ENCODE measurements around the gene SH3D19. TPM values are rescaled to one million over a fixed set of nuclear protein-coding genes. Genes with fewer than 3 reads are reported as not detected.

Gene SH3D19
- total RNA-seq, 1 donor from 2014 or later: 39.3 TPM

DNA sequence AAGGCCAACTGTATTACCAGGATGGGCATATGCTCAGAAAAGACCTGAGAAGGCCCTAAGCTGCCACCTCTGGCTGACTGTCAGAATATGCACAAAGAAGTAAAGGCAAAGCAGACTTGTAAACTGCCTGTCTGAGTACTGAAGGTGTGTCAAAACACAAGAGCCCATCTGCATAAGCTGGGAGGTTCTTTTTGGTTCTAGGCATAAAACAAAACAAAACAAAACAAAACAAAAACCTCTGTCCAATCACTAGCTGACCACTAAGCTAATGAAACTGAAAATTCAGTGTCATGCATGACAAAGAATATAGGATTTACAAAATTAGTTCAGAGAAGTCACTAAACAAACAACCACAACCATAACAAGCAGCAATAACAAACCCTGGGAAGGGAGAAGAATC, 20.6 kb downstream of the SH3D19 start:
- peaks cover 96% of the 10 kb centered on the region for H3K79me2 ChIP-seq (ENCODE audit: low read depth)
- no peaks in the 10 kb centered on the region for H3K36me3 ChIP-seq
- H3K4me1 ChIP-seq: peaks cover 12% of the 10 kb centered on the region
- no peak overlapping the region for H2AFZ ChIP-seq (replicated peaks)
- H3K4me1 Mint-ChIP-seq: no peaks in the 10 kb centered on the region
- no peak overlapping the region for H3K4me3 ChIP-seq
- no peaks in the 10 kb centered on the region for H3K27me3 ChIP-seq
- no peak for TF ChIP-seq EZH2 (IDR thresholded peaks at IDR 0.05)
- TF ChIP-seq, protein P1, sequence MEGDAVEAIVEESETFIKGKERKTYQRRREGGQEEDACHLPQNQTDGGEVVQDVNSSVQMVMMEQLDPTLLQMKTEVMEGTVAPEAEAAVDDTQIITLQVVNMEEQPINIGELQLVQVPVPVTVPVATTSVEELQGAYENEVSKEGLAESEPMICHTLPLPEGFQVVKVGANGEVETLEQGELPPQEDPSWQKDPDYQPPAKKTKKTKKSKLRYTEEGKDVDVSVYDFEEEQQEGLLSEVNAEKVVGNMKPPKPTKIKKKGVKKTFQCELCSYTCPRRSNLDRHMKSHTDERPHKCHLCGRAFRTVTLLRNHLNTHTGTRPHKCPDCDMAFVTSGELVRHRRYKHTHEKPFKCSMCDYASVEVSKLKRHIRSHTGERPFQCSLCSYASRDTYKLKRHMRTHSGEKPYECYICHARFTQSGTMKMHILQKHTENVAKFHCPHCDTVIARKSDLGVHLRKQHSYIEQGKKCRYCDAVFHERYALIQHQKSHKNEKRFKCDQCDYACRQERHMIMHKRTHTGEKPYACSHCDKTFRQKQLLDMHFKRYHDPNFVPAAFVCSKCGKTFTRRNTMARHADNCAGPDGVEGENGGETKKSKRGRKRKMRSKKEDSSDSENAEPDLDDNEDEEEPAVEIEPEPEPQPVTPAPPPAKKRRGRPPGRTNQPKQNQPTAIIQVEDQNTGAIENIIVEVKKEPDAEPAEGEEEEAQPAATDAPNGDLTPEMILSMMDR (IDR thresholded peaks at IDR 0.05): no peak
- TF ChIP-seq EZH2phosphoT487 (IDR thresholded peaks at IDR 0.05): no peak
- H3K27me3 Mint-ChIP-seq (ENCODE audit: insufficient read depth, low read depth): peaks cover 6% of the 10 kb centered on the region
- no peaks in the 10 kb centered on the region for H3F3A ChIP-seq (ENCODE audit: low read depth)
- H4K20me1 ChIP-seq (ENCODE audit: low read depth): peaks cover 7% of the 10 kb centered on the region
- no peak for DNase-seq (ENCODE audit: low spot score)
- H3K9me3 ChIP-seq (ENCODE audit: low read depth): no peaks in the 10 kb centered on the region
- no peak overlapping the region for H3K9ac ChIP-seq
- H3K9me3 Mint-ChIP-seq: peaks cover 39% of the 10 kb centered on the region
- H3K4me3 Mint-ChIP-seq: no peak overlapping the region
- H3K27ac Mint-ChIP-seq: no peak overlapping the region
- H3K36me3 Mint-ChIP-seq: peaks cover 44% of the 10 kb centered on the region
- no peak overlapping the region for H3K27ac ChIP-seq
- no peak overlapping the region for H3K4me2 ChIP-seq

DNA sequence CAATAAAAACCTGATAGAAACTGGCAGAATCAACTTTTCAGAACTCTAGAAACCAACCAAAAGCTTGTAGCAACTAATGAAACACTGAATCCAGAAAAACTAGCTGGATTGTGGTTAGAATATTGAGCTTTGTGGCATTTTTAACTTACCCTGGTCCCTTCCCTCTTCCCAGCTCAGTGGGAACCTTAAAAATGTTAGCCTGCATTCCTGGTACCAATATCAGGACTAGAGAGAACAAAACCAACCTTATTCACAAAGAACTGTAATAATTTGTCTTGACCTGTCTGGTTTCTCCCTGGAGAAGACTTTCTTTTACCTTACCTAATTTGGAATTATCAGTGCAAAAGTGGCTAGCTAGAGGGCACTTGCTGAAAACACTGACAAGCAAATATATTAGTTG, 21.2 kb downstream of the SH3D19 start:
- Histone ChIP-seq H4K20me1 (ENCODE audit: low read depth) (peaks cover 7% of the 10 kb centered on the region), H3K9ac (no peak overlapping the region), H3K4me2 (no peak overlapping the region), H3K27ac (no peak overlapping the region), H2AFZ (replicated peaks) (no peak overlapping the region), H3K9me3 (ENCODE audit: low read depth) (no peaks in the 10 kb centered on the region), H3K4me3 (no peak overlapping the region), H3K79me2 (ENCODE audit: low read depth) (peaks cover 95% of the 10 kb centered on the region), H3F3A (ENCODE audit: low read depth) (no peaks in the 10 kb centered on the region), H3K36me3 (no peaks in the 10 kb centered on the region), H3K27me3 (no peaks in the 10 kb centered on the region), H3K4me1 (peaks cover 12% of the 10 kb centered on the region)
- no peaks in the 10 kb centered on the region for H3K4me1 Mint-ChIP-seq
- TF ChIP-seq, protein P1 (IDR thresholded peaks at IDR 0.05): no peak
- TF ChIP-seq EZH2phosphoT487 (IDR thresholded peaks at IDR 0.05) (no peak), EZH2 (IDR thresholded peaks at IDR 0.05) (no peak)
- no peak overlapping the region for H3K27ac Mint-ChIP-seq
- peaks cover 42% of the 10 kb centered on the region for H3K9me3 Mint-ChIP-seq
- no peak for DNase-seq (ENCODE audit: low spot score)
- no peak overlapping the region for H3K4me3 Mint-ChIP-seq
- H3K36me3 Mint-ChIP-seq: peaks cover 39% of the 10 kb centered on the region
- H3K27me3 Mint-ChIP-seq (ENCODE audit: insufficient read depth, low read depth): peaks cover 4% of the 10 kb centered on the region

DNA sequence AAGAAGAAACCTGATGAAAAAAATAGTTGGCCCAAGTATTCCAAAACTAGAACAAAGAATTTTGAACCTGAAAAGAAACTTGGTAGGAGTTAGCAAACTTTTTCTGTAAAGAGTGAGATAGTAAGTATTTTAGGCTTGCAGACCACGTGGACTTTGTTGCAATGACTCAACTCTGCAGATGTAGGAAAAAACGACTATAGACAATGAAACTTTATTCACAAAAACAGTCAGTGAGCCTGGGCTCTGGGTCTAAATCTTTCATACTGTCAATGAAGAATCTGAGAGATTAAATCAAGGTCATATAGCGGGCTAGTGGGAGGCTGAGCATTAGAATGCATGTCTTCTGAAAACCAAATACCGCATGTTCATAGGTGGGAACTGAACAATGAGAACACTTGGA, 23.0 kb downstream of the SH3D19 start:
- Histone ChIP-seq H3K9me3 (ENCODE audit: low read depth) (no peaks in the 10 kb centered on the region), H3K4me1 (peaks cover 12% of the 10 kb centered on the region), H2AFZ (replicated peaks) (no peak overlapping the region), H3K36me3 (no peaks in the 10 kb centered on the region), H3K27ac (no peak overlapping the region), H3K4me2 (no peak overlapping the region), H3K79me2 (ENCODE audit: low read depth) (peaks cover 92% of the 10 kb centered on the region), H3K9ac (no peak overlapping the region), H3F3A (ENCODE audit: low read depth) (no peaks in the 10 kb centered on the region), H3K27me3 (no peaks in the 10 kb centered on the region), H4K20me1 (ENCODE audit: low read depth) (peaks cover 7% of the 10 kb centered on the region), H3K4me3 (no peak overlapping the region)
- Mint-ChIP-seq H3K27me3 (ENCODE audit: insufficient read depth, low read depth) (peaks cover 4% of the 10 kb centered on the region), H3K4me1 (no peaks in the 10 kb centered on the region), H3K36me3 (peaks cover 37% of the 10 kb centered on the region), H3K4me3 (no peak overlapping the region), H3K9me3 (peaks cover 44% of the 10 kb centered on the region), H3K27ac (no peak overlapping the region)
- TF ChIP-seq, protein P1 (IDR thresholded peaks at IDR 0.05): no peak
- no peak for TF ChIP-seq EZH2 (IDR thresholded peaks at IDR 0.05)
- TF ChIP-seq EZH2phosphoT487 (IDR thresholded peaks at IDR 0.05): no peak
- DNase-seq (ENCODE audit: low spot score): no peak
